Iris pigment epithelial cell (primary cell): Measurements from ENCODE around the gene CYP8B1.
A peak's percentile ranks its signal among the peaks of the same experiment; 100 is the strongest.

Source experiments
- DNase-seq: peaks from one replicate; pipeline ENCODE4 v3.0.0-alpha.2; 2011; ENCODE audit warnings: low read depth

Gene CYP8B1, protein sequence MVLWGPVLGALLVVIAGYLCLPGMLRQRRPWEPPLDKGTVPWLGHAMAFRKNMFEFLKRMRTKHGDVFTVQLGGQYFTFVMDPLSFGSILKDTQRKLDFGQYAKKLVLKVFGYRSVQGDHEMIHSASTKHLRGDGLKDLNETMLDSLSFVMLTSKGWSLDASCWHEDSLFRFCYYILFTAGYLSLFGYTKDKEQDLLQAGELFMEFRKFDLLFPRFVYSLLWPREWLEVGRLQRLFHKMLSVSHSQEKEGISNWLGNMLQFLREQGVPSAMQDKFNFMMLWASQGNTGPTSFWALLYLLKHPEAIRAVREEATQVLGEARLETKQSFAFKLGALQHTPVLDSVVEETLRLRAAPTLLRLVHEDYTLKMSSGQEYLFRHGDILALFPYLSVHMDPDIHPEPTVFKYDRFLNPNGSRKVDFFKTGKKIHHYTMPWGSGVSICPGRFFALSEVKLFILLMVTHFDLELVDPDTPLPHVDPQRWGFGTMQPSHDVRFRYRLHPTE

DNA sequence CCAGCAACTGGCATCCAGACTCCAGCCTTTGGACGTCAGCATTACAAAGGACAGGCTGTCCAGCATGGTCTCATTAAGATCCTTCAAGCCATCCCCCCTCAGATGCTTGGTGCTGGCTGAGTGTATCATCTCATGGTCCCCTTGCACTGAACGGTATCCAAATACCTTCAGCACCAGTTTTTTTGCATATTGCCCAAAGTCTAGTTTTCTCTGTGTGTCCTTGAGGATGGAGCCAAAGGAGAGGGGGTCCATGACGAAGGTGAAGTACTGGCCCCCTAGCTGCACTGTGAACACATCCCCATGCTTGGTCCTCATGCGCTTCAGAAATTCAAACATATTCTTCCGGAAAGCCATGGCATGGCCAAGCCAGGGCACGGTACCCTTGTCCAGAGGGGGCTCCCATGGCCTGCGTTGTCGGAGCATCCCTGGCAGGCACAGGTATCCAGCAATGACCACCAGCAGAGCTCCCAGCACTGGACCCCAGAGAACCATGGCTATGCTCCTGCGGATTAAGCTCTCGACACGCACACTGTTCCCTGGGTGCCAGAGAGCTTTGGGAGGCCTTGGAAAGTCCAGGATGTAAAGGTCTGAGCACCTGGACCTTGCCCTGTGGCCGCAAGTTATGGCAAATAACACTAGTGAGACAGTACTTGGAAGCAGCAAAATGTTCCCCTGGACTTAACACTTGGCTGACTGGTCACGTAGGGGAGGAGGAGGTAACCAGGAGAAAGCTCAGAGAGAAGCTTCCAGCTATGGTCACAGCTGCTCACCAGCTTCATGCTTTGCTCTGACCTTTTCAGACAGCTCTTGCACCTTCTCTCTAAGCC lies at the start of gene CYP8B1:
CYP8B1 (minus strand) TSS at position 555 of the 827 bp plus-strand sequence; CDS start at position 492, 63 bp downstream.
- no peak for DNase-seq

GRCh38 chr3:42923606-42924005 lies 47.9 kb upstream of the CYP8B1 start:
- DNase-seq: no peak

- no peak for DNase-seq
Measured at GRCh38 chr3:42914771-42915515, 39.3 kb upstream of the CYP8B1 start.

DNA sequence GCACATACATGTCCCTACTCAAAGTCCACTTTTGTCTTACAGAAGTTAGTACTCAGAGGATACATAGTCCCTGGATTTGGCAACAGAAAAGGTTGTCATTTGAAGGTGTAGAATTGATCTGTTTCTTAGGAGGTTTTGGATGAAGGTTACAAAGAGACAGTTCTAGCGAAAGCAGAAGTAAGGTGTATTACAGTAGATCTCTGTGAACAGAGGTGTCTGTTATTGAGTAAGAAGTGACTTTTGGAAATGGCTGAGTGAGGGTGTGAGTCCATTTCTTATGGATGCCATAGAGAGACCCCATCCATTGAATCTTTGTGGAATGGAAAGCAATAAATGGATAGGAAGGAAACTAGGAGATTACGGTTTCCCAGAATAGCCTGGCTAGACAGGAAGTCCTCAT lies 35.9 kb upstream of the CYP8B1 start:
- DNase-seq: no peak

DNA sequence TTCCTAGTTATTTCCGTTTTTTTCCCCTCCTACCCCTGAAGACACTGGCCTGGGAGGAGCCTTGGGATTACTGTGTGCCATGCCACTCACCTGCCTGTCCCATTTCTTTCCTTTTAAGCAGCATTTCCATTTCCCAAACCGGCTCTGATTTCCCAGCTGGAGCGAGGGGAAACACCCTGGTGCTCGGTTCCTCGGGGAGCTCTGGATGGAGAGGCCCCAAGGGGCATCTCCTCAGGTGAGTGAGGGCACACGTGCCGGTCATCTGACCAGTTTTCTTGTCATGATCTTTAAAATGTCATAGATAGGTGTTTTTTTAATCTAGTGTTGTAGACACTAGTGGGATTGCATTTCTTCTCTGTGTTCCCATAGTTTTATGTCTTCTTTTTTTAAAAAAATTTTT lies 33.0 kb upstream of the CYP8B1 start:
- no peak for DNase-seq

DNA sequence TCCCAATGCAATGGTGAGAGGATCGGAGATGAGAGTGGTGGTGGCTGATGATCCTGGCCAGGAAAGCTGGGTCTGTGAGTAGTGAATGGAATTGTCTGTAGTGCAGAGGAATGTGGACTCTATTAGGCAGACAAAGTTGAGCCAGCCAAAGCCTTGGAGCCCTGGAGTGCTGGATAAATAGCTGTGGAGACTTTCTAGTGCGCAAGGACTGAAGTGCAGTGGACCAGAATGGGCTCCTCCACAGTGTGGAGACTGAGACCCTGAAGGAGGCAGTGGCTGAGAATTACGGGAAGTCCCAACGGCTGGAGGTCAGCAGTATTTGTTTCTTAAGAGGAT lies 31.1 kb upstream of the CYP8B1 start:
- DNase-seq: peak; percentile 8

- peak; percentile 46 for DNase-seq
Measured at GRCh38 chr3:42906070-42906847, 30.6 kb upstream of the CYP8B1 start, which contains the start of gene ZNF662. ZNF662 (plus strand) TSS chr3:42906142; CDS start chr3:42908115, 1,973 bp downstream.

DNA sequence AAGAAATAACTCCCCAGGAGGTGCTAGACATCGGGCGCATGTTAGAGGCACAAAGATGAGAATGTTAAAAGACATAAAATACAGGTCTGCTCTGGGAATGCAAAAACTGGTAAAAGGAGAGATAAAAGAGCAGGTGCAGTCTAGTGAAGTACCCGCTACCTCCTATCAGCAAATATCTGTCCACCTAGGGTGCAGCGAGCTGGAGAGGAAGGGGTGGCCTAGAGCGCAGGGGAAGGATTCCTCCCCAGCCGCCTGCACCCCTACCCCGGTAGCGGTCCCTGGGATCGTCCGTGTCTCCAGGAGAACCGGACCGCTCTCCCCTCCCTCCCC lies 30.0 kb upstream of the CYP8B1 start:
- DNase-seq: no peak

DNA sequence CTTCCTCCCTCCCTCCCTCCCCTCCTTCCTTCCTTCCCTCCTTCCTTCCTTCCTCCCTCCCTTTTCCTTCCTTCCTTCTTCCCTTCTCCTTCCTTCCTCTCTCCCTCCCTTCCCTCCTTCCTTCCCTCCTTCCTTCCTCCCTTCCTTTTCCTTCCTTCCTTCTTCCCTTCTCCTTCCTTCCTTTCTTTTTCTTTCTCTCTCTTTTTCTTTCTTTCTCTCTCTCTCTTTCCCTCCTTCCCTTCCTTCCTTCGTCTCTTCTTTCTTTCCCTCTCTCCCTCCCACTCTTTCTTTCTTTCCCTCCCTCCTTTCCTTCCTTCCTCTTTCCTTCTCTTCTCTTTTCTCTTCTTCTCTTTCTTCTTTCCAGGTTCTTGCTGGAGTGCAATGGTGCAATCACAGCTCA lies 28.4 kb upstream of the CYP8B1 start:
- DNase-seq: no peak

GRCh38 chr3:42902257-42902656 lies 26.6 kb upstream of the CYP8B1 start:
- no peak for DNase-seq

GRCh38 chr3:42901073-42901415 lies 25.4 kb upstream of the CYP8B1 start:
- no peak for DNase-seq

GRCh38 chr3:42900226-42901072 lies 24.8 kb upstream of the CYP8B1 start:
- no peak for DNase-seq

DNA sequence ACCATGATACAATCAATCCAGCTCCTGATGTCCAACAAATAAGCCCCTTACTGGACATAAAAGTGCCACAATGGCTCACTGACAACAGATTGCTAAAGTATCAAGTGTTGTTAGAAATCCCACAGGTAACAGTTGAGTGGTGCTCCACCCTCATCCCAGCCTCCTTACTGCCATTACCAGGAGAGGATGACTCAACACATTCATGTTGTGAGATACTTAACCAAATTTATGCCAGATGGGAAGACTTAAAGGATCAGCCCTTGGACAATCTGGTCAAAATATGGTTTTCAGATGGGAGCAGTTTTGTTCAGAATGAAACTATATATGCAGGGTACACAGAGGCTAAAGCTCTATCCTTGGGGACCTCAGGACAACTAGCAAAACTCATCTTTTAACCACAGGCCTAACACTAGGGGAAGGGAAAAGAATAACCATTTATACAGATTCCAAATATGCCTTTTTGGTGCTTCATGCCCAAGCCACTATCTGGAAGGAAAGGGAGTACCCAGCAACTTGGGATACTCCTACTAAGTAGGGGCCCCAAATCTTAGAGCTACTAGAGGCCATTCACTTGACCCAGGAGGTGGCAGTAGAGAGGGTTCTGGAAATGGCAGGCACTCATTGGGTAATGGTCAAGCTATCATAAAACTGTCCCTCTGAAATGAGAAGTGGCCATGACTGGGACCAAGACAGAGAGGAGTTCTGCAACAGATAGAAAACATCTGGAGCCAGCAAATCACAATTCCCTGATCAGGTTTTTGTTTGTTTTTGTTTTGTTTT lies 23.4 kb upstream of the CYP8B1 start:
- DNase-seq: no peak

DNA sequence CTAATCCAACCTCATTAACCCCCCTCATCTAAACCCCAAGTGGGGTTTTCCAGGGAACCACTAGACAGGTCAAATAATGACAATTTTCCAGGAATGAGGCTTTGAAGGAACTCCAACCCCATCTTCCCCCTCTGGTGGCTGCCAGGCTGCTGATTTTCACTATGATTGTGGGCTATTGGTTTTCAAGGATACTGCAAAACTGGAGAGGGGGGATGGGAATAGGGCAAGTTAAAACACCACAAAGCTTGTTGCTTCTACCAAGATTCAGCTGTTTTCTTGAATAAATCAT lies 19.8 kb upstream of the CYP8B1 start:
- no peak for DNase-seq

- DNase-seq: no peak
Measured at GRCh38 chr3:42894698-42895579, 19.3 kb upstream of the CYP8B1 start.

DNA sequence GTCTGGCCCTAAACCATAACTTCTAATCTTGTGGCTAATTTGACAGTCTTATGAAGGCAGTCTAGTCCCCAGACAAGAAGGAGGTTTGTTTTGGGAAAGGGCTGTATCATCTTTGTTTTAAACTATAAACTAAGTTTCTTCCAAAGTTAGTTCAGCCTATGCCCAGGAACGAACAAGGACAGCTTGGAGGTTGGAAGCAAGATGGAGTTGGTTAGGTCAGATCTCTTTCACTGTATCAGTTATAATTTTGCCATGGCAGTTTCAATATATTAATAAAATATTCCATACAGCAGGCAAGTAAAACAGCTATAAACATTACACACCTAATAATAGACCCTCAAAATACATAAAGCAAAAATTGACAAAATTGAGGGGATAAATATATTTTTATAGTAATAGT lies 17.1 kb upstream of the CYP8B1 start:
- DNase-seq: no peak

DNA sequence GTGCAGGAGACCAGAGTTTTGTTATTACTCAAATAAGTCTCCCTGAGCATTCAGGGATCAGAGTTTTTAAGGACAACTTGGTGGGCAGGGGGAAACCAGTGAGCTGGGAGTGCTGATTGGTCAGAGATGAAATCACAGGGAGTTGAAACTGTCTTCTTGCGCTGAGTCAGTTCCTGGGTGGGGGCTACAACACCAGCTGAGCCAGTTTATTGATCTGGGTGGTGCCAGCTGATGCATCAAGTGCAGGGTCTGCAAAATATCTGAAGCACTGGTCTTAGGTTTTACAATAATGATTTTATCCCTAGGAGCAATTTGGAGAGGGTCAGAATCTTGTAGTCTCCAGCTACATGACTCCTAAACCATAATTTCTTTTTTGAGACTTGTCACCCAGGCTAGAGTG lies 16.5 kb upstream of the CYP8B1 start:
- DNase-seq: peak; percentile 31

- no peak for DNase-seq
Measured at GRCh38 chr3:42891042-42891441, 15.4 kb upstream of the CYP8B1 start.

- DNase-seq: no peak
Measured at GRCh38 chr3:42887084-42887483, 11.4 kb upstream of the CYP8B1 start.
